ENCODE measurements around the gene SPOCK1. TPM values are rescaled to one million over a fixed set of nuclear protein-coding genes. Genes with fewer than 3 reads are reported as not detected.

The SPOCK1 gene
- total and polyA plus RNA-seq, 2 experiments from 2014 or later: 8.2 to 10.5 TPM

GRCh38 chr5:137487600-137487999 lies 11.5 kb downstream of the SPOCK1 start (continued):
- TF ChIP-seq CTCF (conservative IDR thresholded peaks at IDR 0.05; ENCODE audit: low read depth in 2 of 2): no peak
- TF ChIP-seq STAT1 (IDR thresholded peaks at IDR 0.05; ENCODE audit: unreplicated experiment): no peak
- no peak for TF ChIP-seq ZNF331 (CRISPR knock-in tag; IDR thresholded peaks at IDR 0.05; ENCODE audit: low read depth)
- TF ChIP-seq CREB1 (CRISPR knock-in tag; IDR thresholded peaks at IDR 0.05; ENCODE audit: low read depth): no peak

GRCh38 chr5:137486707-137487106 lies 12.4 kb downstream of the SPOCK1 start:
- no peak overlapping the region for H2AFZ ChIP-seq
- Mint-ChIP-seq H3K4me3 (no peak overlapping the region), H3K4me1 (0 out of 3 replicates have a peak, but pooled peaks cover 3% of the 10 kb centered on the region), H3K36me3 (ENCODE audit: low read depth) (no peaks in the 10 kb centered on the region), H3K9me3 (no peaks in the 10 kb centered on the region), H3K27me3 (ENCODE audit: insufficient read depth, low read depth, poor library complexity) (no peaks in the 10 kb centered on the region), H3K27ac (no peak overlapping the region)
- no peaks in the 10 kb centered on the region for H3K9me2 ChIP-seq (ENCODE audit: insufficient read depth)
- ATAC-seq (no peak), DNase-seq (ENCODE audit: low spot score) (no peak)
- no peaks in the 10 kb centered on the region for H3K36me3 ChIP-seq (ENCODE audit: insufficient read depth)
- no peaks in the 10 kb centered on the region for H3K4me1 ChIP-seq (ENCODE audit: insufficient read depth)
- H3K4me2 ChIP-seq: no peak overlapping the region
- H3K27me3 ChIP-seq (ENCODE audit: insufficient read depth): no peaks in the 10 kb centered on the region
- no peak overlapping the region for H3K27ac ChIP-seq (ENCODE audit: low read depth)
- no peaks in the 10 kb centered on the region for H4K20me1 ChIP-seq (replicated peaks; ENCODE audit: insufficient read depth)
- no peaks in the 10 kb centered on the region for H3F3A ChIP-seq (replicated peaks; ENCODE audit: low read depth)
- no peak overlapping the region for H3K4me3 ChIP-seq
- no peaks in the 10 kb centered on the region for H3K79me2 ChIP-seq (replicated peaks; ENCODE audit: insufficient read depth)
- TF ChIP-seq JUNB (IDR thresholded peaks at IDR 0.05; ENCODE audit: unreplicated experiment) (no peak), EZH2phosphoT487 (IDR thresholded peaks at IDR 0.05; ENCODE audit: unreplicated experiment) (no peak), EZH2 (IDR thresholded peaks at IDR 0.05; ENCODE audit: low read depth, unreplicated experiment) (no peak), ZNF331 (CRISPR knock-in tag; IDR thresholded peaks at IDR 0.05; ENCODE audit: low read depth) (no peak), ZNF114 (CRISPR knock-in tag; IDR thresholded peaks at IDR 0.05) (no peak), STAT1 (IDR thresholded peaks at IDR 0.05; ENCODE audit: unreplicated experiment) (no peak), POLR2AphosphoS5 (IDR thresholded peaks at IDR 0.05; ENCODE audit: low read depth) (no peak), CTCF (conservative IDR thresholded peaks at IDR 0.05; ENCODE audit: low read depth in 2 of 2) (no peak), ZNF462 (CRISPR knock-in tag; IDR thresholded peaks at IDR 0.05) (no peak), ETS1 (IDR thresholded peaks at IDR 0.05) (no peak), CREB1 (CRISPR knock-in tag; IDR thresholded peaks at IDR 0.05; ENCODE audit: low read depth) (no peak), NANOG (IDR thresholded peaks at IDR 0.05; ENCODE audit: borderline replicate concordance) (no peak)

Data from GM23338 (cell line).